Lung (tissue), 12 donors: ENCODE data around the gene DEPP1. TPM values are rescaled to one million over a fixed set of nuclear protein-coding genes. Genes with fewer than 3 reads are reported as not detected.

Experiments used
- ATAC-seq: fragments of 200-7000 bp; cut with Tn5 transposase; one replicate; pipeline ENCODE4 v1.9.1; 2020; ENCODE audit warnings: moderate number of reproducible peaks; ENCODE audit not compliant: insufficient read depth, low FRiP score
- DNase-seq, 3 donors: peaks; one replicate each; pipeline ENCODE4 v3.0.0-alpha.2; 2013 to 2017
- H3K27ac ChIP-seq, 2 donors: one replicate each; pipeline ENCODE4 v1.5.1; 2013; ENCODE audit warnings: mild to moderate bottlenecking in 2 of 2, moderate library complexity in 2 of 2, control low read depth in 1 of 2, inconsistent platforms in 1 of 2, low read depth in 1 of 2, low read length in 1 of 2
- H3K27me3 ChIP-seq, 3 donors: one replicate each; pipeline ENCODE4 v1.5.1; 2013; ENCODE audit warnings: low read length in 2 of 3; ENCODE audit not compliant: control insufficient read depth in 3 of 3, insufficient read depth in 3 of 3
- H3K36me3 ChIP-seq, 4 donors: one replicate each; pipeline ENCODE4 v1.5.1; 2013; ENCODE audit warnings: low read length in 4 of 4, mild to moderate bottlenecking in 1 of 4, moderate library complexity in 1 of 4; ENCODE audit not compliant: control insufficient read depth in 4 of 4, insufficient read depth in 4 of 4
- H3K4me1 ChIP-seq, 5 donors: one replicate each; pipeline ENCODE4 v1.5.1; 2013; ENCODE audit warnings: low read length in 5 of 5, mild to moderate bottlenecking in 2 of 5, moderate library complexity in 1 of 5; ENCODE audit not compliant: control insufficient read depth in 5 of 5, insufficient read depth in 5 of 5
- H3K4me3 ChIP-seq: one replicate; pipeline ENCODE4 v1.5.1; 2013; ENCODE audit warnings: mild to moderate bottlenecking, control low read depth, moderate library complexity
- H3K9ac ChIP-seq, 2 donors: one replicate each; pipeline ENCODE4 v1.5.1; 2013; ENCODE audit warnings: low read length in 2 of 2, control low read depth in 1 of 2; ENCODE audit not compliant: insufficient read depth in 1 of 2
- H3K9me3 ChIP-seq, 4 donors: one replicate each; pipeline ENCODE4 v1.5.1; 2013; ENCODE audit warnings: low read length in 3 of 4, mild to moderate bottlenecking in 1 of 4, moderate library complexity in 1 of 4; ENCODE audit not compliant: control insufficient read depth in 4 of 4, insufficient read depth in 3 of 4
- WGBS, 2 donors: extraction: QIAGEN DNeasy Blood & Tissue Kit; methylation state at CpG; one replicate each; pipeline ENCODE4 v1.1.7; 2013; 5-methylcytosine and 5-hydroxymethylcytosine counted together
- polyA plus RNA-seq, 2 donors: library from polyadenylated mRNA; stranded (reverse); fragments of 200-250 nt; gene quantifications; one replicate each; pipeline ENCODE4 v1.2.1, GENCODE V29; 2013
- total RNA-seq, 2 donors: library from RNA; depleted of rRNA in 1 of 2; stranded (reverse); fragments of >200 nt in 1 of 2; gene quantifications; one replicate each; pipeline ENCODE4 v1.2.1, GENCODE V29; 2014 to 2021
- TF ChIP-seq, protein P1 (sequence below): IDR thresholded peaks from 2 replicates; pipeline ENCODE4 v1.5.1; 2012; ENCODE audit warnings: mild to moderate bottlenecking; ENCODE audit errors: control extremely low read depth, extremely low read depth
- donor health status: control.
- donor health status: control.
- donor health status: Bipolar disorder and iron deficiency.
- donor health status: healthy.
- donor health status: DM: yes; HTN: yes; CAD: no.

Gene DEPP1
- total and polyA plus RNA-seq, 4 donors = 37.0 to 149 (median 70.1) TPM

DNA sequence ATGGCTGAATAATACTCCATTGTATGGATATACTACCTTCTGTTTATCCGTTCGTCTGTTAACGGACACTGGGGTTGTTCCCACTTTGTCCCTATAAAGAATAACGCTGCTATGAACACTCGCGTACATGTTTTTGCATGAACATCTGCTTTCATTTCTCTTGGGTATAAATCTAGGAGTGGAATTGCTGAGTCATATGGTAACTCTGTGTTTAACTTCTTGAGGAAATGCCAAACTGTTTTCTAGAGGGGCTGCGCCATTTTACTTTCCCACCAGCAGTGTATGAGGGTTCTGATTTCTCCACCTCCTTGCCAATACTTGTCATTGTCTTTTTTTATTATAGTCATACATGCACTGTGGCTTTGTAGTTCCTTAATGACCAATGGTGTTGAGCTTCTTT, 39.7 kb downstream of the DEPP1 start:
- Histone ChIP-seq H3K4me1 (peaks cover 0 to 7% (median 0%) of the 10 kb centered on the region in 5 donors), H3K27ac (no peak overlapping the region), H3K27me3 (no peaks in the 10 kb centered on the region), H3K9ac (no peak overlapping the region), H3K4me3 (no peak overlapping the region), H3K36me3 (no peaks in the 10 kb centered on the region), H3K9me3 (no peaks in the 10 kb centered on the region)
- ATAC-seq (no peak), DNase-seq (no peak)
- TF ChIP-seq, protein P1, sequence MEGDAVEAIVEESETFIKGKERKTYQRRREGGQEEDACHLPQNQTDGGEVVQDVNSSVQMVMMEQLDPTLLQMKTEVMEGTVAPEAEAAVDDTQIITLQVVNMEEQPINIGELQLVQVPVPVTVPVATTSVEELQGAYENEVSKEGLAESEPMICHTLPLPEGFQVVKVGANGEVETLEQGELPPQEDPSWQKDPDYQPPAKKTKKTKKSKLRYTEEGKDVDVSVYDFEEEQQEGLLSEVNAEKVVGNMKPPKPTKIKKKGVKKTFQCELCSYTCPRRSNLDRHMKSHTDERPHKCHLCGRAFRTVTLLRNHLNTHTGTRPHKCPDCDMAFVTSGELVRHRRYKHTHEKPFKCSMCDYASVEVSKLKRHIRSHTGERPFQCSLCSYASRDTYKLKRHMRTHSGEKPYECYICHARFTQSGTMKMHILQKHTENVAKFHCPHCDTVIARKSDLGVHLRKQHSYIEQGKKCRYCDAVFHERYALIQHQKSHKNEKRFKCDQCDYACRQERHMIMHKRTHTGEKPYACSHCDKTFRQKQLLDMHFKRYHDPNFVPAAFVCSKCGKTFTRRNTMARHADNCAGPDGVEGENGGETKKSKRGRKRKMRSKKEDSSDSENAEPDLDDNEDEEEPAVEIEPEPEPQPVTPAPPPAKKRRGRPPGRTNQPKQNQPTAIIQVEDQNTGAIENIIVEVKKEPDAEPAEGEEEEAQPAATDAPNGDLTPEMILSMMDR = no peak
- whole genome bisulfite sequencing, 2 donors = 75 to 87% methylated on average over 7 of the region's 7 CpGs

DNA sequence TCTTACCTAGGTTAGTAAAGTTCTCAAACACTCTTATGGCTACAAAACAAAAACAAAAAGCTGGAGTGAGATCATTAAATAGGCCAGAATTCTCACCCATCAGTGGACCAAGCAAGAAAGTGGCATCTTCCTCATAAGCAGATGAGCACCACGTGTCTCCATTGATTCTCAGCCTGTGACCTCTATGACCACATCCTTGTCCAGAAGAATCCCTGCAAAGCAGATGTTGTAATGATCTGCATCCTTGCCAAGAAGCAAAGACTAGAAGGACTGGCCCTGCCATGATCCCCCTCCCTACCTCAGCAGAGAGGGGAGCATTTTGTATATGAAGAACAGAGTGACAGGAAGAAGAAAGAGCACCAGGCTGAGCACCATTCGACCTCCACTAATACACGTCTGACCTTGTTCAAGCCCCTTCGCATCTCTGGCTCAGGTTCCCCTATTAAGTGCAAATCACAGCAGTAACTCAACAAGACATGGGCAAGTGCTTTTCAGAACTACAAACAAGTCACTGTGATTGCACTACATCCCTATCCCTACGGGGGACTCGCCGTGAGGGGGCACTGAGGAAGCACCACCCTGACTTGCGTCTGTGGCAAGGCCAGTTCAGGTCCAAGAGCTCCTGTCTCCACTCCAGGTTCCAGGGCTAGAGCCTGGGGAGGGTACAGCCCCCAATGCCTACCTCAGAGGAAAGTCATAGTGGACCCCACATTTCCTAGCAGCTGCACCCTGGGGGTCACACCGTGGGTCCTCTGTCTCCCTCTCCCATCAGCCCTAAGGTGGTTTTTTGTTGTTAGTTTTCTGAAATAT, 41.2 kb downstream of the DEPP1 start:
- H3K4me1 ChIP-seq = peaks cover 0 to 10% (median 5%) of the 10 kb centered on the region in 5 donors
- ATAC-seq (no peak), DNase-seq (no peak)
- no peaks in the 10 kb centered on the region for H3K36me3 ChIP-seq
- TF ChIP-seq, protein P1 = no peak
- H3K27ac ChIP-seq = no peak overlapping the region
- H3K27me3 ChIP-seq = no peaks in the 10 kb centered on the region
- no peak overlapping the region for H3K4me3 ChIP-seq
- H3K9ac ChIP-seq = no peak overlapping the region
- H3K9me3 ChIP-seq = no peaks in the 10 kb centered on the region
- WGBS, 2 donors = 75 to 87% methylated on average over 9 of the region's 9 CpGs

DNA sequence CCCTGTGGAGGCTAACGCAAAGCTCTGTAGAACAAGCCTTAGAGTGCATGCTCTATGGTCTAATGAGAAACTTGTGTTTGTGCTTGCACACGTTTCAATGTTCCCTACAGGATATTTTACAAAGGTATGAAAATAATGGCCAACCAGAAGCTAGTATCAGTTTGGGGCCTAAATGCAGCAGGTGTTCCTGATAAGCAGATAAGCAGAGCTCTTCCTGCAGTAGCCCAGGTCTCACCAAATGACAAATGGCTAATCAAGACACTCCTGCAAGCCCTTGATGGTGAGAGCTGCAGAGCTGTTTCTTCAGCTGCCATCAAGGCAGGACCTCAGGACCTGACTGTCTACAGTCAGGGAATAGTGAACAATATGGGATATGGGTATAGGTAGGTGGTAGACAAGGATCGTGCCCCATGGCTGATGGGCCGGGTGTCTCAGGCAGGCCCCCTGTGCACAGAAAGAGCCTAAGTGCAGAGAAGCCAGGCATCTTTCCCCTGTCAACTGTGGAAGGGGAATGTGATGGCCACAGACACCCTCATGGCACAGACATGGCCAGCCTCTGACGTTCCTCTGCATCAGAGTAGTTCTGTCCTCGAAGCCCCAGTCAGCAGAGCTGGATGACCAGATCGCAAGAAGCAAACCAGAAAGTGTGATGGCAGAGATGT, 42.2 kb downstream of the DEPP1 start:
- H3K4me3 ChIP-seq = no peak overlapping the region
- TF ChIP-seq, protein P1 = no peak
- no peaks in the 10 kb centered on the region for H3K27me3 ChIP-seq
- no peak overlapping the region for H3K9ac ChIP-seq
- ATAC-seq = no peak
- H3K4me1 ChIP-seq = peaks cover 0 to 11% (median 5%) of the 10 kb centered on the region in 5 donors
- WGBS, 2 donors = 80 to 87% methylated on average over 7 of the region's 7 CpGs
- no peaks in the 10 kb centered on the region for H3K36me3 ChIP-seq
- no peak for DNase-seq
- H3K27ac ChIP-seq = no peak overlapping the region
- no peaks in the 10 kb centered on the region for H3K9me3 ChIP-seq
